K562 (cell line): Measurements from ENCODE around the gene PATJ. TPM values are rescaled to one million over a fixed set of nuclear protein-coding genes. Genes with fewer than 3 reads are reported as not detected.

Experiments
- ATAC-seq: fragments of 200-7000 bp; cut with Tn5 transposase; 3 replicates; pipeline ENCODE4 v1.9.1; 2020; ENCODE audit warnings: moderate library complexity
- BruUV-seq: library from RNA; stranded (reverse); fragments of 400-500 nt; replicated peaks from 2 replicates; lab custom pipeline; 2021; lab: Mats Ljungman, UMichigan
- CTCF ChIA-PET: fragments of 300-600 bp; formaldehyde crosslinking; extraction: SDS; loops from one replicate; lab custom pipeline; 2021; ENCODE audit warnings: low intra/inter-chr PET ratio; lab: Yijun Ruan, JAX
- POLR2A ChIA-PET: fragments of 300-600, 350-650 bp; sonication (Branson Sonifier 250); formaldehyde crosslinking; extraction: SDS; loops from one replicate; lab custom pipeline; 2021; ENCODE audit warnings: antibody characterized with exemption, inconsistent platforms; lab: Yijun Ruan, JAX
- DNase-seq, 4 experiments: peaks; one replicate each; pipeline versions ENCODE4 v3.0.0 to v3.0.0-alpha.2; 2011 to 2018; ENCODE audit warnings: low spot score in 3 of 4, mixed read lengths in 3 of 4; ENCODE audit errors: extremely low read depth in 1 of 4
- FAIRE-seq: peaks from 2 replicates; lab custom pipeline; 2011; peaks lifted over from hg19 to GRCh38; lab: Jason Lieb, UNC
- H2AFZ ChIP-seq: 2 replicates; pipeline ENCODE4 v1.6.0; 2011; ENCODE audit warnings: low read depth, low read length, control low read depth, inconsistent platforms
- H3K27ac ChIP-seq: fragments of 200-600 bp; 3 replicates; pipeline ENCODE4 v1.8.0; 2011; ENCODE audit warnings: low read depth, mild to moderate bottlenecking, control low read depth, inconsistent platforms, low read length, moderate library complexity, mixed read lengths; ENCODE audit errors: extremely low read depth
- H3K27me3 ChIP-seq, 2 experiments: fragments of 300-600 bp in 1 of 2; 2 replicates in 1 of 2; 3 replicates in 1 of 2; pipeline versions ENCODE4 v1.6.0 to v1.8.0; 2011; ENCODE audit warnings: inconsistent platforms in 2 of 2, low read length in 2 of 2, mild to moderate bottlenecking in 1 of 2, mixed read lengths in 1 of 2, moderate library complexity in 1 of 2; ENCODE audit not compliant: control insufficient read depth in 2 of 2, insufficient read depth in 2 of 2
- H3K36me3 ChIP-seq: fragments of 300-600 bp; 3 replicates; pipeline ENCODE4 v1.8.0; 2011; ENCODE audit warnings: mild to moderate bottlenecking, low read length, inconsistent platforms; ENCODE audit not compliant: control insufficient read depth, insufficient read depth
- H3K4me1 ChIP-seq, 2 experiments: fragments of 200-600 bp in 1 of 2; replicated peaks in 1 of 2; 2 replicates in 1 of 2; 3 replicates in 1 of 2; pipeline versions ENCODE4 v1.5.1 to v1.8.0; 2011; ENCODE audit warnings: inconsistent platforms in 2 of 2, low read length in 2 of 2, mild to moderate bottlenecking in 1 of 2, mixed read lengths in 1 of 2, moderate library complexity in 1 of 2; ENCODE audit not compliant: control insufficient read depth in 2 of 2, insufficient read depth in 2 of 2
- H3K4me2 ChIP-seq: 2 replicates; pipeline ENCODE4 v1.6.1; 2011; ENCODE audit warnings: low read length, control low read depth, inconsistent platforms, mixed read lengths; ENCODE audit not compliant: insufficient read depth
- H3K4me3 ChIP-seq: fragments of 200-600 bp; sonication (generic), shearing (Covaris generic); 2 replicates; pipeline ENCODE4 v1.5.1; 2016; ENCODE audit warnings: control low read depth, inconsistent platforms
- H3K79me2 ChIP-seq: fragments of 200-600 bp; 3 replicates; pipeline ENCODE4 v1.8.0; 2011; ENCODE audit warnings: low read length, inconsistent platforms; ENCODE audit not compliant: control insufficient read depth, insufficient read depth
- H3K9ac ChIP-seq, 2 experiments: 2 replicates each; pipeline versions ENCODE4 v1.6.0 to v1.6.1; 2011; ENCODE audit warnings: low read depth in 2 of 2, low read length in 2 of 2, control low read depth in 1 of 2, inconsistent platforms in 1 of 2, mild to moderate bottlenecking in 1 of 2, mixed read lengths in 1 of 2; ENCODE audit not compliant: insufficient read depth in 1 of 2
- H3K9me1 ChIP-seq: one replicate; pipeline ENCODE4 v1.6.0; 2011; ENCODE audit warnings: inconsistent platforms, mild to moderate bottlenecking, low read length, moderate library complexity; ENCODE audit not compliant: control insufficient read depth, insufficient read depth
- H3K9me3 ChIP-seq: replicated peaks from 2 replicates; pipeline ENCODE4 v1.5.1; 2011; ENCODE audit warnings: low read depth, low read length, inconsistent platforms; ENCODE audit not compliant: control insufficient read depth, insufficient read depth
- H4K20me1 ChIP-seq: replicated peaks from 2 replicates; pipeline ENCODE4 v1.6.1; 2011; ENCODE audit warnings: low read length, inconsistent platforms, mixed read lengths; ENCODE audit not compliant: control insufficient read depth, insufficient read depth
- ARID2 ChIP-seq: fragments of 450-650 bp; IDR thresholded peaks from 2 replicates; pipeline ENCODE4 v1.6.1; 2017; ENCODE audit warnings: antibody characterized with exemption, mild to moderate bottlenecking
- GTF2B ChIP-seq: IDR thresholded peaks from 2 replicates; pipeline ENCODE4 v1.6.1; 2011; ENCODE audit not compliant: insufficient read length; ENCODE audit errors: extremely low read depth
- STAT5B ChIP-seq: fragments of 250-450 bp; sonication (Bioruptor Pico); IDR thresholded peaks from 2 replicates; pipeline ENCODE4 v1.8.0; 2021; ENCODE audit warnings: mild to moderate bottlenecking, inconsistent platforms
- ZC3H11A ChIP-seq: IDR thresholded peaks from 2 replicates; pipeline ENCODE4 v1.6.1; 2012; ENCODE audit warnings: low read depth, low read length, improper control_type of control experiment
- ZNF134 ChIP-seq: fragments of 250-450 bp; sonication (Bioruptor Pico); conservative IDR thresholded peaks from 2 replicates; pipeline ENCODE4 v1.4.0; 2020
- WGBS: fragments of 100-300 bp; shearing (Covaris generic); methylation state at CpG from one replicate; pipeline ENCODE4 v1.1.6; 2016; ENCODE audit warnings: low coverage, mixed read lengths; ENCODE audit not compliant: insufficient coverage; ENCODE audit errors: missing lambda C conversion rate; 5-methylcytosine and 5-hydroxymethylcytosine counted together
- in situ Hi-C: fragments of 300-500 bp; cut with MboI; formaldehyde crosslinking; loops from 4 replicates; pipeline ENCODE4 v1.15.0; 2018; ENCODE audit warnings: inconsistent platforms, mixed read lengths
- intact Hi-C: fragments of 100-400 bp; cut with micrococcal nuclease; formaldehyde crosslinking; loops from 2 replicates; pipeline ENCODE4 v1.14.2; 2022
- polyA plus RNA-seq, 8 experiments: library from polyadenylated mRNA; depleted of rRNA in 4 of 8; stranded (reverse) in 5 of 8; unstranded in 3 of 8; fragments of >200 nt; fragmentation: Nextera tagmentation in 2 of 8; fragmentation: Illumina TruSeq in 1 of 8; extraction: Ambion mirVana in 2 of 8; extraction: Trizol in 1 of 8; gene quantifications; 2 replicates each; pipeline versions ENCODE4 v1.2.1 to v1.2.3, GENCODE V29; 2011 to 2014; ENCODE audit warnings: inconsistent platforms in 1 of 8, missing spikeins in 1 of 8
- total RNA-seq, 7 experiments: library from RNA; depleted of rRNA in 6 of 7; stranded (reverse); fragments of >200 nt in 6 of 7; fragmentation: Illumina TruSeq in 2 of 7; extraction: Trizol in 2 of 7; gene quantifications; 2 replicates each; pipeline versions ENCODE4 v1.2.1 to v1.2.3, GENCODE V29; 2011 to 2021; ENCODE audit warnings: low replicate concordance in 1 of 7

The PATJ gene
- total and polyA plus RNA-seq, 9 of the 15 experiments (the other 6 are each of a cell fraction or from before 2014, with no cell fraction given): 0.22 TPM; not detected in 8

- CTCF ChIA-PET: no interaction called here
- H3K27me3 ChIP-seq: peaks cover 3 to 6% of the 10 kb centered on the region in 2 experiments; a peak in 3 of 5 replicates
- intact Hi-C loops: no loop called here
Observed at GRCh38 chr1:61776091-61776490, 33.8 kb downstream of the PATJ start.

GRCh38 chr1:61779231-61779630 is 37.0 kb downstream of the PATJ start:
- H3K79me2 ChIP-seq: no peaks in the 10 kb centered on the region
- DNase-seq (no peak), FAIRE-seq (no peak), ATAC-seq (no peak)
- no peak overlapping the region for H3K4me3 ChIP-seq
- H3K9me3 ChIP-seq: no peaks in the 10 kb centered on the region
- peaks cover 0 to 9% of the 10 kb centered on the region in 2 experiments; a peak in 2 of 5 replicates for H3K4me1 ChIP-seq
- ChIA-PET CTCF (no interaction called here), POLR2A (no interaction called here)
- H3K27ac ChIP-seq: no peak overlapping the region
- no peaks in the 10 kb centered on the region for H4K20me1 ChIP-seq
- WGBS: 13% methylated on average over 2 of the region's 2 CpGs
- in situ Hi-C loops (no loop called here), intact Hi-C loops (no loop called here)
- no peaks in the 10 kb centered on the region for H3K9me1 ChIP-seq
- H3K27me3 ChIP-seq: peaks cover 0 to 3% of the 10 kb centered on the region in 2 experiments; a peak in 3 of 5 replicates
- H2AFZ ChIP-seq: no peak overlapping the region
- no TSS peak for BruUV-seq
- no peaks in the 10 kb centered on the region for H3K36me3 ChIP-seq
- H3K9ac ChIP-seq: no peak overlapping the region
- TF ChIP-seq ZNF134 (peak; percentile 86), GTF2B (no peak)
- H3K4me2 ChIP-seq: no peak overlapping the region

More at GRCh38 chr1:61776091-61776490, 33.8 kb downstream of the PATJ start:
- Histone ChIP-seq H3K4me1 (peaks cover 0 to 4% of the 10 kb centered on the region in 2 experiments; a peak in 3 of 5 replicates), H4K20me1 (no peaks in the 10 kb centered on the region), H3K4me3 (no peak overlapping the region), H3K36me3 (no peaks in the 10 kb centered on the region), H3K4me2 (no peak overlapping the region), H3K9ac (no peak overlapping the region), H3K79me2 (no peaks in the 10 kb centered on the region), H3K27ac (no peak overlapping the region), H2AFZ (no peak overlapping the region), H3K9me1 (no peaks in the 10 kb centered on the region), H3K9me3 (no peaks in the 10 kb centered on the region)
- no peak for DNase-seq
- POLR2A ChIA-PET: no interaction called here
- ATAC-seq: no peak
- TF ChIP-seq ZC3H11A (no peak), STAT5B (no peak), ARID2 (no peak)
- no peak for FAIRE-seq
- no TSS peak for BruUV-seq
- in situ Hi-C loops: no loop called here
- 22% methylated on average over 2 of the region's 2 CpGs for WGBS
